Fibroblast of villous mesenchyme (primary cell): ENCODE results near the gene AFF4. TPM values are rescaled to one million over a fixed set of nuclear protein-coding genes. Genes with fewer than 3 reads are reported as not detected.

Experiments
- DNase-seq: peaks from one replicate; pipeline ENCODE4 v3.0.0-alpha.2; 2010; ENCODE audit warnings: low read depth
- H3K4me3 ChIP-seq: 2 replicates; pipeline ENCODE4 v1.5.1; 2011; ENCODE audit warnings: low read depth, mild to moderate bottlenecking, low read length
- CTCF ChIP-seq: IDR thresholded peaks from 2 replicates; pipeline ENCODE4 v1.5.1; 2012; ENCODE audit warnings: low read depth, mild to moderate bottlenecking, low read length; ENCODE audit not compliant: insufficient read depth
- total RNA-seq: library from RNA; depleted of rRNA; stranded (reverse); fragments of >200 nt; gene quantifications from 2 replicates; pipeline ENCODE4 v1.2.3, GENCODE V29; 2012

AFF4 gene
- total RNA-seq, 1 donor = 95.0 TPM

GRCh38 chr5:132887283-132887682 is 76.2 kb downstream of the AFF4 start:
- TF ChIP-seq CTCF = no peak
- DNase-seq = peak; percentile 17
- no peak overlapping the region for H3K4me3 ChIP-seq

DNA sequence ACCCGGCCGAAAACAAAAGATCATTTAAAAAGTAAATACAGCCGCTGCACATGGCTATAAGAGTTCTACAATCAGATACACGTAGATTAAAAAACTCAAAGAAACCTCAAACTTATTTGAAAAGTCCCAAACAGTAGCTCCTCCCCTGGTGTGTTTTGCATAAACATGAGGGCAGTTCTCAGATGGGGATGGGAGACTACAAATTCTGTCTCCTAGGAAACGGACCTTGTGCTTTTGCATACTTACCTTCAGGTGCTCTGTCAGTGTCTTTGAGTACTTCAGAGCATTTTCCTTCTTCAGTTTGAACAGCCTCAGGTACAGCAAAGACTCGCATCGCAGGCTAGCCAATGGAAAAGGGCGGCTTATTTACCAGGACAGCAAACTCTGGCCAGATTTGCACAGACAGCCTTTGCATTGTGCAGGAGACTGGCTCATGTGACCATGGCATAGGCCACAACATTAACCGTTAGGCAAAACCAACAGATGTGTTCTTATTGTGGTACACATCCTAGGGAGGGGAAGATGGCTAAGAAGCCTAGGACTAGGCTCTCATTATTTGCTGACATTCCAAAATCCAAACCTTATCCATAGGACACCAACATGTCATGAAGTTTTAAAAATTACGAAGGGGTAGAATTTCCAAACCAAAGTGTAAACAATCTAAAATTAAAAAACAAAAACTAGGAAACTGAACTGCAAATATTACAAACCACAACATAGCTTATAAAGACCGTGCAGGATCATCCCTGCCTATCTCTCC is 77.2 kb downstream of the AFF4 start:
- no peak for DNase-seq
- TF ChIP-seq CTCF = no peak
- H3K4me3 ChIP-seq = no peak overlapping the region

DNA sequence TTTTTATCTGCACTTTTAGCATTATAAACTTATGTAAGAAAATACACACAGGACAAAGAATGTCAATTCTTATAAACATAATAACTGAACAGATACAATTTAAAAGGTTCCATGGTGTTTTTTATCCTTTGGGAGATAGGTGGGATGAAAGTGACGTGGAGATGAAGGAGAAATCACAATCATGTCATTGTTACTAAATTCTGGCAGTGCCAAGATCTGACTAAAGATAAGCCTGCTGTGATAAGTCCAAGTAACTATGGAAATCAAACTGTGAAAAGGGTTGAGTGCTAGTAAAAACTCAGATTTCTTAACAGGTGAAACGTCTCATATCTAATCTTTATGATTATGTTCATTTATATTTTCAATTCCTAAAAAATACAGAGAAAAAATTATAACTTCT is 78.9 kb downstream of the AFF4 start:
- H3K4me3 ChIP-seq = no peak overlapping the region
- no peak for TF ChIP-seq CTCF
- DNase-seq = no peak

DNA sequence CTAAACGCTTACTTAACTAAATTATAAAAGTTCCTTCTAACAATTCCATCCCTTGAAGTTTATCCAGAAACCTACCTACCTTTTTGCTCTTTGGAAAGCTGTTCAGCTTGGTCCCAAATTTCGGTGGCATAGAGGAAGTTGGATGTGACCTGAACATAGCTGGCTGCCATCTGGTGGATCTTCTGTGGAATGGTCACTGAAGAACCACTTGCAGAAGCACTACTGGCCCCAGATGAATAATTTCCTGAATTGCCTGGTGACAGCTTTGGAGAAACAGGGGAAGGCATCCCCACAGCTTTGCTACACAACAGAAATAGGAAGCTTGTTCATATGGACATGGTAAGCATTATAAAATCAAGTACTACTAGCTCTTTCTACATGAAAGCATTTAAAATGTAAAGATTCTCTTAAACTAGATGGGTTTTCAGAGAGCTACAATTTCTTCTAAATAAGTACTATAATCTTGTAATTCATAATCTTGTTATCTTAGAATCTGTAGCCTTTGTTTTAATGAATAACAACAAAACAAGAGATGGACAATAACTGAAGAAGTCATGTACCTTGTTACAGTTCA is 80.1 kb downstream of the AFF4 start:
- peak; percentile 73 for TF ChIP-seq CTCF
- H3K4me3 ChIP-seq = no peak overlapping the region
- peak; percentile 73 for DNase-seq

DNA sequence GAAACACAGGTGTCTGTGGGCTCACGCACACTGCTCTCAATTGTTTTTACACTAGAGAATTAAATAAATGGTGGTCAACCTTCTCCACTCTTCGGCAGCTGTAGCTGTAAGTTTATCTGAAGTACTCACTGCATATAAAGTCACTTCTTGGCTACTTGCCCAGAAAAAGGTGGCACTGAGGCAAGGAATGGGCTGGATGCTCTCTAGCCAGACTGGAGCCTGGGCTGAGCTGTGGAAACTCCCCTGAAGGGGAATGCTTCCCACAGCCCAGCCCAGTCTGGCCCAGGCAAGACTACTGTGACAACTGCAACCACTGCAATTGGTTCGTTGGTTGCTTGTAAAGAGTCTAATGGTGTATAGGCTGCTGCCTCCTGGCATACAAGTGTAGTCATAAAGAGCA is 85.5 kb downstream of the AFF4 start:
- no peak overlapping the region for H3K4me3 ChIP-seq
- DNase-seq = no peak
- TF ChIP-seq CTCF = no peak

GRCh38 chr5:132877466-132877865 is 86.0 kb downstream of the AFF4 start:
- no peak for DNase-seq
- H3K4me3 ChIP-seq = no peak overlapping the region
- no peak for TF ChIP-seq CTCF
